Endothelial cell of umbilical vein (primary cell): Measurements from ENCODE around the gene TAS2R3.

Experiments used
- POLR2AphosphoS5 ChIP-seq: IDR thresholded peaks from 2 replicates; pipeline ENCODE4 v1.6.1; 2012; ENCODE audit warnings: low read depth, mild to moderate bottlenecking, control low read depth, low read length, moderate library complexity; ENCODE audit not compliant: insufficient read depth
- TF ChIP-seq, protein P1 (sequence below), 2 donors: IDR thresholded peaks; 1 replicate in 1 of 2; 2 replicates in 1 of 2; pipeline ENCODE4 v1.5.1; 2011; ENCODE audit warnings: low read length in 2 of 2, mild to moderate bottlenecking in 2 of 2, moderate library complexity in 2 of 2, control low read depth in 1 of 2, inconsistent platforms in 1 of 2, low read depth in 1 of 2; ENCODE audit not compliant: insufficient read depth in 1 of 2; ENCODE audit errors: extremely low read depth in 1 of 2

DNA sequence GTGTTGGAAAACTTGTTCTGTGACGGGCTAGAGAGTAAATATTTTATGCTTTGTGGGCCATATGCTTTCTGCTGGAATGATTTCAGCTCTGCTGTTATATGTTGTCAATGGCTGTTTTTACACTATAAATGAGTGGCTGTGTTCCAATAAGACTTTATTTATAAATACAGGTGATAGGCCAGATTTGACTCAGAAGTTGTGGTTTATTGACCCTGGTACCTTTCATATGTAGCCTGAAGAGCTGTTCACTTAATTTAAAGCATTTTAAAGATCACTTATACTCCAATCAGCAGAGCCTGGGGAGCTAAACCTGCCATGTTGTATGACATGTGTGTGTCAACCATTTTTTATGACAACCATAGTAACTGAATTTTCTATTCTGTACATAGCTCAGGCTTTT lies 34.9 kb upstream of the TAS2R3 start:
- TF ChIP-seq, protein P1, sequence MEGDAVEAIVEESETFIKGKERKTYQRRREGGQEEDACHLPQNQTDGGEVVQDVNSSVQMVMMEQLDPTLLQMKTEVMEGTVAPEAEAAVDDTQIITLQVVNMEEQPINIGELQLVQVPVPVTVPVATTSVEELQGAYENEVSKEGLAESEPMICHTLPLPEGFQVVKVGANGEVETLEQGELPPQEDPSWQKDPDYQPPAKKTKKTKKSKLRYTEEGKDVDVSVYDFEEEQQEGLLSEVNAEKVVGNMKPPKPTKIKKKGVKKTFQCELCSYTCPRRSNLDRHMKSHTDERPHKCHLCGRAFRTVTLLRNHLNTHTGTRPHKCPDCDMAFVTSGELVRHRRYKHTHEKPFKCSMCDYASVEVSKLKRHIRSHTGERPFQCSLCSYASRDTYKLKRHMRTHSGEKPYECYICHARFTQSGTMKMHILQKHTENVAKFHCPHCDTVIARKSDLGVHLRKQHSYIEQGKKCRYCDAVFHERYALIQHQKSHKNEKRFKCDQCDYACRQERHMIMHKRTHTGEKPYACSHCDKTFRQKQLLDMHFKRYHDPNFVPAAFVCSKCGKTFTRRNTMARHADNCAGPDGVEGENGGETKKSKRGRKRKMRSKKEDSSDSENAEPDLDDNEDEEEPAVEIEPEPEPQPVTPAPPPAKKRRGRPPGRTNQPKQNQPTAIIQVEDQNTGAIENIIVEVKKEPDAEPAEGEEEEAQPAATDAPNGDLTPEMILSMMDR (IDR thresholded peaks at IDR 0.05; ENCODE audit: extremely low read depth in 1 of 2, insufficient read depth in 1 of 2, low read depth in 1 of 2, low read length in 2 of 2): no peak
- TF ChIP-seq POLR2AphosphoS5: no peak
